GM19193 (cell line): ENCODE data around the gene CEACAM7.

ENCODE experiments used
- POLR2A ChIP-seq: IDR thresholded peaks from 4 replicates; pipeline ENCODE4 v1.6.1; 2011; ENCODE audit not compliant: insufficient read depth, insufficient read length; ENCODE audit errors: extremely low read depth

CEACAM7 gene

GRCh38 chr19:41688098-41688497 is at the start of gene CEACAM7:
CEACAM7 (minus strand) TSS chr19:41688270; CDS start chr19:41688165, 105 bp downstream.
- no peak for TF ChIP-seq POLR2A

GRCh38 chr19:41735071-41735600 is 47.1 kb upstream of the CEACAM7 start:
- no peak for TF ChIP-seq POLR2A

- no peak for TF ChIP-seq POLR2A
Observed at GRCh38 chr19:41734585-41734984, 46.5 kb upstream of the CEACAM7 start.

- no peak for TF ChIP-seq POLR2A
Observed at GRCh38 chr19:41734156-41734555, 46.1 kb upstream of the CEACAM7 start.

- TF ChIP-seq POLR2A, result no peak
Observed at GRCh38 chr19:41726493-41726892, 38.4 kb upstream of the CEACAM7 start.

GRCh38 chr19:41720103-41720502 is 32.0 kb upstream of the CEACAM7 start:
- TF ChIP-seq POLR2A, result no peak

- TF ChIP-seq POLR2A, result no peak
Observed at GRCh38 chr19:41718761-41719160, 30.7 kb upstream of the CEACAM7 start.

- no peak for TF ChIP-seq POLR2A
Observed at GRCh38 chr19:41714598-41714997, 26.5 kb upstream of the CEACAM7 start.

- no peak for TF ChIP-seq POLR2A
Observed at GRCh38 chr19:41711376-41712261, 23.5 kb upstream of the CEACAM7 start.

GRCh38 chr19:41709951-41710645 is 22.0 kb upstream of the CEACAM7 start:
- TF ChIP-seq POLR2A, result no peak

GRCh38 chr19:41708481-41708880 is 20.4 kb upstream of the CEACAM7 start, which contains the start of gene CEACAM5:
CEACAM5 (plus strand) TSS chr19:41708626; CDS start chr19:41708732, 106 bp downstream.
- TF ChIP-seq POLR2A, result no peak

- TF ChIP-seq POLR2A, result no peak
Observed at GRCh38 chr19:41707871-41708371, 19.9 kb upstream of the CEACAM7 start.

GRCh38 chr19:41707502-41707812 is 19.4 kb upstream of the CEACAM7 start:
- TF ChIP-seq POLR2A, result no peak

- TF ChIP-seq POLR2A, result no peak
Observed at GRCh38 chr19:41706741-41707501, 18.9 kb upstream of the CEACAM7 start.
